Measurements from ENCODE around the gene AXL.

AXL gene

GRCh38 chr19:41218249-41218614 is 791 bp upstream of the AXL start:
- H3K27me3 ChIP-seq (ENCODE audit: insufficient read depth, low read length), result no peaks in the 10 kb centered on the region
- H3K27ac ChIP-seq (ENCODE audit: low read length), result peak overlapping the region; percentile 22
- H3K9me3 ChIP-seq (ENCODE audit: insufficient read depth, low read depth, low read length), result no peaks in the 10 kb centered on the region
- H3K4me3 ChIP-seq (ENCODE audit: low read length), result peak overlapping the region; percentile 85
- H3K4me1 ChIP-seq (ENCODE audit: insufficient read depth, low read length), result peaks cover 7% of the 10 kb centered on the region
- H3K36me3 ChIP-seq (ENCODE audit: insufficient read depth, low read depth, low read length), result peaks cover 15% of the 10 kb centered on the region
- H3K9ac ChIP-seq (ENCODE audit: low read depth, low read length), result peak overlapping the region; percentile 42; the same call in 1 of the 2 replicates

GRCh38 chr19:41219924-41220567 is 1.0 kb downstream of the AXL start:
- H3K9ac ChIP-seq (ENCODE audit: low read depth, low read length), result peak overlapping the region; percentile 68
- H3K4me1 ChIP-seq (ENCODE audit: insufficient read depth, low read length), result peaks cover 17% of the 10 kb centered on the region
- peak overlapping the region; percentile 85 for H3K4me3 ChIP-seq (ENCODE audit: low read length)
- H3K9me3 ChIP-seq (ENCODE audit: insufficient read depth, low read depth, low read length), result no peaks in the 10 kb centered on the region
- H3K36me3 ChIP-seq (ENCODE audit: insufficient read depth, low read depth, low read length), result peaks cover 15% of the 10 kb centered on the region
- no peak overlapping the region for H3K27ac ChIP-seq (ENCODE audit: low read length)
- H3K27me3 ChIP-seq (ENCODE audit: insufficient read depth, low read length), result no peaks in the 10 kb centered on the region

GRCh38 chr19:41220811-41221210 is 1.8 kb downstream of the AXL start:
- no peak overlapping the region for H3K27ac ChIP-seq (ENCODE audit: low read length)
- peaks cover 22% of the 10 kb centered on the region for H3K4me1 ChIP-seq (ENCODE audit: insufficient read depth, low read length)
- peaks cover 15% of the 10 kb centered on the region for H3K36me3 ChIP-seq (ENCODE audit: insufficient read depth, low read depth, low read length)
- H3K4me3 ChIP-seq (ENCODE audit: low read length), result peak overlapping the region; percentile 85; the same call in 1 of the 2 replicates
- H3K27me3 ChIP-seq (ENCODE audit: insufficient read depth, low read length), result no peaks in the 10 kb centered on the region
- no peak overlapping the region for H3K9ac ChIP-seq (ENCODE audit: low read depth, low read length)
- no peaks in the 10 kb centered on the region for H3K9me3 ChIP-seq (ENCODE audit: insufficient read depth, low read depth, low read length)

GRCh38 chr19:41221514-41222205 is 2.6 kb downstream of the AXL start:
- Histone ChIP-seq H3K27me3 (ENCODE audit: insufficient read depth, low read length) (no peaks in the 10 kb centered on the region), H3K4me3 (ENCODE audit: low read length) (no peak overlapping the region)

GRCh38 chr19:41222240-41222639 is 3.2 kb downstream of the AXL start:
- Histone ChIP-seq H3K27me3 (ENCODE audit: insufficient read depth, low read length) (no peaks in the 10 kb centered on the region), H3K9me3 (ENCODE audit: insufficient read depth, low read depth, low read length) (no peaks in the 10 kb centered on the region), H3K9ac (ENCODE audit: low read depth, low read length) (no peak overlapping the region), H3K36me3 (ENCODE audit: insufficient read depth, low read depth, low read length) (peaks cover 15% of the 10 kb centered on the region), H3K4me1 (ENCODE audit: insufficient read depth, low read length) (peaks cover 26% of the 10 kb centered on the region), H3K27ac (ENCODE audit: low read length) (no peak overlapping the region), H3K4me3 (ENCODE audit: low read length) (no peak overlapping the region)

More at GRCh38 chr19:41221514-41222205, 2.6 kb downstream of the AXL start:
- no peaks in the 10 kb centered on the region for H3K9me3 ChIP-seq (ENCODE audit: insufficient read depth, low read depth, low read length)
- no peak overlapping the region for H3K27ac ChIP-seq (ENCODE audit: low read length)
- H3K9ac ChIP-seq (ENCODE audit: low read depth, low read length), result no peak overlapping the region
- peaks cover 26% of the 10 kb centered on the region for H3K4me1 ChIP-seq (ENCODE audit: insufficient read depth, low read length)
- peaks cover 15% of the 10 kb centered on the region for H3K36me3 ChIP-seq (ENCODE audit: insufficient read depth, low read depth, low read length)

GRCh38 chr19:41223431-41224234 is 4.6 kb downstream of the AXL start:
- H3K36me3 ChIP-seq (ENCODE audit: insufficient read depth, low read depth, low read length), result peaks cover 15% of the 10 kb centered on the region
- no peaks in the 10 kb centered on the region for H3K27me3 ChIP-seq (ENCODE audit: insufficient read depth, low read length)
- no peaks in the 10 kb centered on the region for H3K9me3 ChIP-seq (ENCODE audit: insufficient read depth, low read depth, low read length)
- no peak overlapping the region for H3K4me3 ChIP-seq (ENCODE audit: low read length)
- no peak overlapping the region for H3K27ac ChIP-seq (ENCODE audit: low read length)
- peak overlapping the region; percentile 17; the same call in 1 of the 2 replicates for H3K9ac ChIP-seq (ENCODE audit: low read depth, low read length)
- peaks cover 23% of the 10 kb centered on the region for H3K4me1 ChIP-seq (ENCODE audit: insufficient read depth, low read length)

GRCh38 chr19:41224632-41225031 is 5.6 kb downstream of the AXL start:
- Histone ChIP-seq H3K27me3 (ENCODE audit: insufficient read depth, low read length) (no peaks in the 10 kb centered on the region), H3K4me3 (ENCODE audit: low read length) (no peak overlapping the region), H3K9me3 (ENCODE audit: insufficient read depth, low read depth, low read length) (no peaks in the 10 kb centered on the region), H3K36me3 (ENCODE audit: insufficient read depth, low read depth, low read length) (peaks cover 15% of the 10 kb centered on the region), H3K27ac (ENCODE audit: low read length) (no peak overlapping the region), H3K9ac (ENCODE audit: low read depth, low read length) (no peak overlapping the region), H3K4me1 (ENCODE audit: insufficient read depth, low read length) (peaks cover 23% of the 10 kb centered on the region)

- Histone ChIP-seq H3K36me3 (ENCODE audit: insufficient read depth, low read depth, low read length) (peaks cover 15% of the 10 kb centered on the region), H3K4me1 (ENCODE audit: insufficient read depth, low read length) (peaks cover 23% of the 10 kb centered on the region), H3K27ac (ENCODE audit: low read length) (peak overlapping the region; percentile 47), H3K4me3 (ENCODE audit: low read length) (peak overlapping the region; percentile 72), H3K27me3 (ENCODE audit: insufficient read depth, low read length) (no peaks in the 10 kb centered on the region), H3K9me3 (ENCODE audit: insufficient read depth, low read depth, low read length) (no peaks in the 10 kb centered on the region), H3K9ac (ENCODE audit: low read depth, low read length) (peak overlapping the region; percentile 78; the same call in 1 of the 2 replicates)
Measured at GRCh38 chr19:41225238-41226052, 6.4 kb downstream of the AXL start.

GRCh38 chr19:41226053-41226873 is 7.2 kb downstream of the AXL start:
- peak overlapping the region; percentile 78 for H3K9ac ChIP-seq (ENCODE audit: low read depth, low read length)
- H3K27ac ChIP-seq (ENCODE audit: low read length), result peak overlapping the region; percentile 47
- H3K4me3 ChIP-seq (ENCODE audit: low read length), result peak overlapping the region; percentile 72

GRCh38 chr19:41226874-41227390 is 7.9 kb downstream of the AXL start:
- no peaks in the 10 kb centered on the region for H3K27me3 ChIP-seq (ENCODE audit: insufficient read depth, low read length)
- peaks cover 21% of the 10 kb centered on the region for H3K4me1 ChIP-seq (ENCODE audit: insufficient read depth, low read length)
- H3K9me3 ChIP-seq (ENCODE audit: insufficient read depth, low read depth, low read length), result no peaks in the 10 kb centered on the region
- no peak overlapping the region for H3K27ac ChIP-seq (ENCODE audit: low read length)
- H3K4me3 ChIP-seq (ENCODE audit: low read length), result peak overlapping the region; percentile 72; the same call in 1 of the 2 replicates
- H3K9ac ChIP-seq (ENCODE audit: low read depth, low read length), result peak overlapping the region; percentile 78; the same call in 1 of the 2 replicates
- peaks cover 4% of the 10 kb centered on the region for H3K36me3 ChIP-seq (ENCODE audit: insufficient read depth, low read depth, low read length)

More at GRCh38 chr19:41226053-41226873, 7.2 kb downstream of the AXL start:
- H3K36me3 ChIP-seq (ENCODE audit: insufficient read depth, low read depth, low read length), result peaks cover 10% of the 10 kb centered on the region
- H3K27me3 ChIP-seq (ENCODE audit: insufficient read depth, low read length), result no peaks in the 10 kb centered on the region
- peaks cover 21% of the 10 kb centered on the region for H3K4me1 ChIP-seq (ENCODE audit: insufficient read depth, low read length)
- H3K9me3 ChIP-seq (ENCODE audit: insufficient read depth, low read depth, low read length), result no peaks in the 10 kb centered on the region

Data from iPS-20b (cell line).